SU-DHL-6 (cell line): ENCODE measurements around the gene AHSA1.

Experiments used
- EZH2phosphoT487 ChIP-seq: fragments of 200-600 bp; sonication (generic), shearing (Covaris generic); conservative IDR thresholded peaks from 2 replicates; pipeline ENCODE4 v1.6.1; 2018; ENCODE audit warnings: mild to moderate bottlenecking, antibody characterized with exemption, low read length, moderate library complexity, mixed read lengths
- TF ChIP-seq, protein P1 (sequence below): fragments of 200-600 bp; sonication (generic); IDR thresholded peaks from one replicate; pipeline ENCODE4 v1.5.1; 2017; ENCODE audit warnings: antibody characterized with exemption, mild to moderate bottlenecking, low read length, moderate library complexity; ENCODE audit not compliant: insufficient read depth, poor library complexity, severe bottlenecking

DNA sequence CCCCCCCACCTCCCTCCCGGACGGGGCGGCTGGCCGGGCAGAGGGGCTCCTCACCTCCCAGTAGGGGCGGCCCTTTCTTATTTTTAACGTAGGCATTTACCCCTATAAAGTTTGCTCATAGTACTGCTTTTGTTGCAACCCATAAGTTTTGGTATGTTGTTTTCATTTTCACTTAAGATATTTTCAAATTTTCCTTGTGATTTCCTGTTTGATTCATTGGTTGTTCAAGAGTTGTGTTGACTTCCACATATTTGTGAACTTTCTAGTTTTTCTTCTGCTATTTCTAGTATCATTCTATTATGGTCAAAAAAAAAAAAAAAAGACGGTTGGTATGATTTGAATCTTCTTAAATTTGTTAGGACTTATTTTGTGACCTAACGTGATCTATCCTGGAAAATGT lies 41.1 kb upstream of the AHSA1 start:
- TF ChIP-seq, protein P1, sequence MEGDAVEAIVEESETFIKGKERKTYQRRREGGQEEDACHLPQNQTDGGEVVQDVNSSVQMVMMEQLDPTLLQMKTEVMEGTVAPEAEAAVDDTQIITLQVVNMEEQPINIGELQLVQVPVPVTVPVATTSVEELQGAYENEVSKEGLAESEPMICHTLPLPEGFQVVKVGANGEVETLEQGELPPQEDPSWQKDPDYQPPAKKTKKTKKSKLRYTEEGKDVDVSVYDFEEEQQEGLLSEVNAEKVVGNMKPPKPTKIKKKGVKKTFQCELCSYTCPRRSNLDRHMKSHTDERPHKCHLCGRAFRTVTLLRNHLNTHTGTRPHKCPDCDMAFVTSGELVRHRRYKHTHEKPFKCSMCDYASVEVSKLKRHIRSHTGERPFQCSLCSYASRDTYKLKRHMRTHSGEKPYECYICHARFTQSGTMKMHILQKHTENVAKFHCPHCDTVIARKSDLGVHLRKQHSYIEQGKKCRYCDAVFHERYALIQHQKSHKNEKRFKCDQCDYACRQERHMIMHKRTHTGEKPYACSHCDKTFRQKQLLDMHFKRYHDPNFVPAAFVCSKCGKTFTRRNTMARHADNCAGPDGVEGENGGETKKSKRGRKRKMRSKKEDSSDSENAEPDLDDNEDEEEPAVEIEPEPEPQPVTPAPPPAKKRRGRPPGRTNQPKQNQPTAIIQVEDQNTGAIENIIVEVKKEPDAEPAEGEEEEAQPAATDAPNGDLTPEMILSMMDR: no peak
- no peak for TF ChIP-seq EZH2phosphoT487
